Vagina (tissue), 2 donors: ENCODE results near the gene FOXE1. TPM values are rescaled to one million over a fixed set of nuclear protein-coding genes. Genes with fewer than 3 reads are reported as not detected.

Source experiments
- DNase-seq, 2 donors: peaks; one replicate each; pipeline ENCODE4 v3.0.0-alpha.2; 2017; ENCODE audit errors: extremely low spot score in 2 of 2
- H3K27ac ChIP-seq: fragments of 200-600 bp; sonication (generic); one replicate; pipeline ENCODE4 v1.5.1; 2019
- H3K27me3 ChIP-seq: fragments of 200-600 bp; sonication (generic); one replicate; pipeline ENCODE4 v1.5.1; 2019
- H3K36me3 ChIP-seq, 2 donors: fragments of 200-600 bp; sonication (generic); one replicate each; pipeline ENCODE4 v1.5.1; 2017 to 2019
- H3K4me1 ChIP-seq: fragments of 200-600 bp; sonication (generic); one replicate; pipeline ENCODE4 v1.5.1; 2019
- H3K4me3 ChIP-seq, 2 donors: fragments of 200-600 bp; sonication (generic); 1 replicate in 1 of 2; 2 replicates in 1 of 2; pipeline ENCODE4 v1.5.1; 2016 to 2019
- H3K9me3 ChIP-seq: fragments of 200-600 bp; sonication (generic); one replicate; pipeline ENCODE4 v1.5.1; 2019
- POLR2A ChIP-seq, 2 donors: fragments of 450-650 bp; IDR thresholded peaks; one replicate each; pipeline ENCODE4 v1.6.1; 2017; ENCODE audit warnings: antibody characterized with exemption in 2 of 2, mild to moderate bottlenecking in 2 of 2, moderate library complexity in 2 of 2
- POLR2AphosphoS5 ChIP-seq, 2 donors: sonication (generic); formaldehyde crosslinking; IDR thresholded peaks; one replicate each; pipeline ENCODE4 v1.9.0; 2017; ENCODE audit warnings: antibody characterized with exemption in 2 of 2, mild to moderate bottlenecking in 2 of 2, low read depth in 1 of 2; ENCODE audit not compliant: insufficient read depth in 1 of 2
- intact Hi-C: fragments of 100-400 bp; cut with DNase I; formaldehyde crosslinking; loops from one replicate; pipeline ENCODE4 v1.15.1; 2023
- total RNA-seq: library from RNA; depleted of rRNA; stranded (reverse); fragments of >200 nt; gene quantifications from one replicate; pipeline ENCODE4 v1.2.3, GENCODE V29; 2016
- TF ChIP-seq, protein P1 (sequence below), 3 experiments: fragments of 450-650 bp in 2 of 3; fragments of 200-600 bp in 1 of 3; sonication (generic) in 1 of 3; IDR thresholded peaks; one replicate each; pipeline ENCODE4 v1.5.1; 2017 to 2019; ENCODE audit warnings: antibody characterized with exemption in 3 of 3, mild to moderate bottlenecking in 2 of 3, moderate library complexity in 2 of 3

The FOXE1 gene
- total RNA-seq, 1 donor from 2014 or later: 7.9 TPM

- Histone ChIP-seq H3K9me3 (no peaks in the 10 kb centered on the region), H3K27ac (no peak overlapping the region), H3K4me1 (peaks cover 11% of the 10 kb centered on the region), H3K4me3 (no peak overlapping the region), H3K27me3 (no peaks in the 10 kb centered on the region), H3K36me3 (peaks cover 0 to 9% of the 10 kb centered on the region in 2 donors)
- no peak for DNase-seq
- TF ChIP-seq, protein P1, sequence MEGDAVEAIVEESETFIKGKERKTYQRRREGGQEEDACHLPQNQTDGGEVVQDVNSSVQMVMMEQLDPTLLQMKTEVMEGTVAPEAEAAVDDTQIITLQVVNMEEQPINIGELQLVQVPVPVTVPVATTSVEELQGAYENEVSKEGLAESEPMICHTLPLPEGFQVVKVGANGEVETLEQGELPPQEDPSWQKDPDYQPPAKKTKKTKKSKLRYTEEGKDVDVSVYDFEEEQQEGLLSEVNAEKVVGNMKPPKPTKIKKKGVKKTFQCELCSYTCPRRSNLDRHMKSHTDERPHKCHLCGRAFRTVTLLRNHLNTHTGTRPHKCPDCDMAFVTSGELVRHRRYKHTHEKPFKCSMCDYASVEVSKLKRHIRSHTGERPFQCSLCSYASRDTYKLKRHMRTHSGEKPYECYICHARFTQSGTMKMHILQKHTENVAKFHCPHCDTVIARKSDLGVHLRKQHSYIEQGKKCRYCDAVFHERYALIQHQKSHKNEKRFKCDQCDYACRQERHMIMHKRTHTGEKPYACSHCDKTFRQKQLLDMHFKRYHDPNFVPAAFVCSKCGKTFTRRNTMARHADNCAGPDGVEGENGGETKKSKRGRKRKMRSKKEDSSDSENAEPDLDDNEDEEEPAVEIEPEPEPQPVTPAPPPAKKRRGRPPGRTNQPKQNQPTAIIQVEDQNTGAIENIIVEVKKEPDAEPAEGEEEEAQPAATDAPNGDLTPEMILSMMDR (IDR thresholded peaks at IDR 0.05): peak; percentile 28 to 61 (median 43)
- TF ChIP-seq POLR2A (IDR thresholded peaks at IDR 0.05) (no peak), POLR2AphosphoS5 (IDR thresholded peaks at IDR 0.05; ENCODE audit: insufficient read depth in 1 of 2, low read depth in 1 of 2) (no peak)
- intact Hi-C loops: loop anchor here (5.0 kb wide), 1 partner anchor 189 kb away; no protein-coding TSS in a partner anchor
Measured at GRCh38 chr9:97900738-97901565, 47.9 kb downstream of the FOXE1 start.

GRCh38 chr9:97903177-97903576, 50.2 kb downstream of the FOXE1 start:
- TF ChIP-seq, protein P1 (IDR thresholded peaks at IDR 0.05): no peak
- TF ChIP-seq POLR2A (IDR thresholded peaks at IDR 0.05) (no peak), POLR2AphosphoS5 (IDR thresholded peaks at IDR 0.05; ENCODE audit: insufficient read depth in 1 of 2, low read depth in 1 of 2) (no peak)
- Histone ChIP-seq H3K9me3 (no peaks in the 10 kb centered on the region), H3K4me1 (peaks cover 30% of the 10 kb centered on the region), H3K27ac (no peak overlapping the region), H3K27me3 (no peaks in the 10 kb centered on the region), H3K4me3 (no peak overlapping the region), H3K36me3 (peaks cover 0 to 9% of the 10 kb centered on the region in 2 donors)
- no peak for DNase-seq
- intact Hi-C loops: loop anchor here (5.0 kb wide), 1 partner anchor 191 kb away; no protein-coding TSS in a partner anchor

- no peak for TF ChIP-seq POLR2AphosphoS5 (IDR thresholded peaks at IDR 0.05; ENCODE audit: insufficient read depth in 1 of 2, low read depth in 1 of 2)
- no peak for TF ChIP-seq POLR2A (IDR thresholded peaks at IDR 0.05)
- TF ChIP-seq, protein P1 (IDR thresholded peaks at IDR 0.05): no peak
- no peaks in the 10 kb centered on the region for H3K27me3 ChIP-seq
- DNase-seq: no peak
- H3K27ac ChIP-seq: no peak overlapping the region
- intact Hi-C loops: loop anchor here (5.0 kb wide), 1 partner anchor 192 kb away; no protein-coding TSS in a partner anchor
- H3K9me3 ChIP-seq: no peaks in the 10 kb centered on the region
- H3K4me3 ChIP-seq: no peak overlapping the region
- peaks cover 0 to 20% of the 10 kb centered on the region in 2 donors for H3K36me3 ChIP-seq
- H3K4me1 ChIP-seq: peaks cover 38% of the 10 kb centered on the region
Measured at GRCh38 chr9:97904725-97905124, 51.7 kb downstream of the FOXE1 start.

- Histone ChIP-seq H3K9me3 (no peaks in the 10 kb centered on the region), H3K27me3 (no peaks in the 10 kb centered on the region), H3K4me1 (peaks cover 34% of the 10 kb centered on the region), H3K27ac (no peak overlapping the region), H3K36me3 (peaks cover 0 to 25% of the 10 kb centered on the region in 2 donors), H3K4me3 (no peak overlapping the region)
- TF ChIP-seq, protein P1 (IDR thresholded peaks at IDR 0.05): no peak
- TF ChIP-seq POLR2AphosphoS5 (IDR thresholded peaks at IDR 0.05; ENCODE audit: insufficient read depth in 1 of 2, low read depth in 1 of 2): no peak
- no peak for TF ChIP-seq POLR2A (IDR thresholded peaks at IDR 0.05)
- intact Hi-C loops: no loop called here
- no peak for DNase-seq
Measured at GRCh38 chr9:97905228-97905627, 52.2 kb downstream of the FOXE1 start.

Other genes with a start within 250 kb of the FOXE1 start
- 18.2 TPM for gene TSTD2, start 219.9 kb upstream of the FOXE1 start, total RNA-seq
- 23.3 TPM for gene NCBP1, start 219.4 kb upstream of the FOXE1 start, total RNA-seq
- 16.7 TPM for gene XPA, start 155.9 kb upstream of the FOXE1 start, total RNA-seq
- gene TRMO, start 69.3 kb downstream of the FOXE1 start, total RNA-seq: 27.7 TPM
- not detected for gene HEMGN, start 84.9 kb downstream of the FOXE1 start, total RNA-seq
- gene ANP32B, start 130.1 kb downstream of the FOXE1 start, total RNA-seq: 75.1 TPM
- gene NANS, start 203.5 kb downstream of the FOXE1 start, total RNA-seq: 41.7 TPM